HepG2 (cell line): ENCODE measurements around the gene RPS5. TPM values are rescaled to one million over a fixed set of nuclear protein-coding genes. Genes with fewer than 3 reads are reported as not detected.

Experiments
- AHDC1 ChIP-seq: sonication (generic); formaldehyde crosslinking; IDR thresholded peaks from 2 replicates; pipeline ENCODE4 v1.5.1; 2020; ENCODE audit warnings: mild to moderate bottlenecking, missing genetic modification reagents, borderline replicate concordance
- EP300 ChIP-seq, 3 experiments: sonication (generic) in 1 of 3; formaldehyde crosslinking in 1 of 3; IDR thresholded peaks; 2 replicates each; pipeline versions ENCODE4 v1.5.1 to v1.6.1; 2011 to 2020; ENCODE audit warnings: low read depth in 2 of 3, low read length in 2 of 3, borderline replicate concordance in 1 of 3, improper control_type of control experiment in 1 of 3, mild to moderate bottlenecking in 1 of 3, missing genetic modification reagents in 1 of 3, moderate library complexity in 1 of 3
- HNF4G ChIP-seq, 2 experiments: sonication (generic) in 1 of 2; formaldehyde crosslinking in 1 of 2; IDR thresholded peaks; 2 replicates each; pipeline versions ENCODE4 v1.4.0 to v1.6.1; 2011 to 2020; ENCODE audit warnings: borderline replicate concordance in 2 of 2, low read depth in 2 of 2, mild to moderate bottlenecking in 2 of 2, low read length in 1 of 2, missing genetic modification reagents in 1 of 2, moderate library complexity in 1 of 2
- HOXA3 ChIP-seq: sonication (generic); formaldehyde crosslinking; IDR thresholded peaks from 2 replicates; pipeline ENCODE4 v1.5.0; 2020; ENCODE audit warnings: missing genetic modification reagents
- LCORL ChIP-seq, 2 experiments: fragments of 450-650 bp in 1 of 2; sonication (generic) in 1 of 2; formaldehyde crosslinking in 1 of 2; IDR thresholded peaks; 2 replicates each; pipeline versions ENCODE4 v1.5.0 to v1.6.1; 2017 to 2020; ENCODE audit warnings: antibody characterized with exemption in 1 of 2, missing genetic modification reagents in 1 of 2
- SAP130 ChIP-seq: IDR thresholded peaks from 2 replicates; pipeline ENCODE4 v1.6.1; 2016; ENCODE audit warnings: low read depth
- THAP8 ChIP-seq: sonication (generic); formaldehyde crosslinking; IDR thresholded peaks from 2 replicates; pipeline ENCODE4 v1.5.1; 2020; ENCODE audit warnings: missing genetic modification reagents, mild to moderate bottlenecking, borderline replicate concordance
- TOE1 ChIP-seq: sonication (generic); formaldehyde crosslinking; IDR thresholded peaks from 2 replicates; pipeline ENCODE4 v1.4.0; 2020; ENCODE audit warnings: mild to moderate bottlenecking, missing genetic modification reagents
- ZNF138 ChIP-seq: sonication (generic); formaldehyde crosslinking; IDR thresholded peaks from 2 replicates; pipeline ENCODE4 v1.5.0; 2020; ENCODE audit warnings: mild to moderate bottlenecking, low read depth, missing genetic modification reagents
- ZNF563 ChIP-seq: sonication (generic); formaldehyde crosslinking; IDR thresholded peaks from 2 replicates; pipeline ENCODE4 v1.8.0; 2022; ENCODE audit warnings: mild to moderate bottlenecking, moderate library complexity, missing genetic modification reagents
- ZNF790 ChIP-seq: sonication (generic); formaldehyde crosslinking; IDR thresholded peaks from 2 replicates; pipeline ENCODE4 v1.8.0; 2022; ENCODE audit warnings: missing genetic modification reagents, mild to moderate bottlenecking, borderline replicate concordance
- ZUFSP ChIP-seq: sonication (generic); formaldehyde crosslinking; IDR thresholded peaks from 2 replicates; pipeline ENCODE4 v1.9.0; 2021; ENCODE audit warnings: missing genetic modification reagents, mild to moderate bottlenecking, borderline replicate concordance
- polyA plus RNA-seq, 8 experiments: library from polyadenylated mRNA; depleted of rRNA in 3 of 8; stranded (reverse) in 7 of 8; unstranded in 1 of 8; fragments of >200 nt; fragmentation: Illumina TruSeq in 4 of 8; extraction: Trizol in 4 of 8; gene quantifications; 2 replicates each; pipeline versions ENCODE4 v1.2.1 to v1.2.3, GENCODE V29; 2011 to 2016; ENCODE audit warnings: low read depth in 4 of 8, missing spikeins in 1 of 8, mixed read lengths in 1 of 8; ENCODE audit not compliant: insufficient read depth in 1 of 8
- total RNA-seq, 5 experiments: library from RNA; depleted of rRNA; stranded (reverse); fragments of >200 nt; fragmentation: Illumina TruSeq; extraction: Trizol; gene quantifications; 2 replicates each; pipeline ENCODE4 v1.2.3, GENCODE V29; 2016; ENCODE audit warnings: low read depth in 1 of 5
- TF ChIP-seq, protein P1 (sequence below), 2 experiments: sonication (generic) in 1 of 2; formaldehyde crosslinking in 1 of 2; IDR thresholded peaks; 2 replicates each; pipeline versions ENCODE4 v1.4.0 to v1.6.1; 2018 to 2020; ENCODE audit warnings: missing genetic modification reagents in 2 of 2, borderline replicate concordance in 1 of 2, low read depth in 1 of 2, mild to moderate bottlenecking in 1 of 2, missing biosample characterization in 1 of 2
- TF ChIP-seq, protein P2 (sequence below): sonication (generic); formaldehyde crosslinking; IDR thresholded peaks from 2 replicates; pipeline ENCODE4 v1.9.0; 2021; ENCODE audit warnings: missing genetic modification reagents, borderline replicate concordance

The RPS5 gene
- total and polyA plus RNA-seq, 2 of the 13 experiments (the other 11 are each of a cell fraction or from before 2014, with no cell fraction given), result 1,544 to 4,408 TPM

DNA sequence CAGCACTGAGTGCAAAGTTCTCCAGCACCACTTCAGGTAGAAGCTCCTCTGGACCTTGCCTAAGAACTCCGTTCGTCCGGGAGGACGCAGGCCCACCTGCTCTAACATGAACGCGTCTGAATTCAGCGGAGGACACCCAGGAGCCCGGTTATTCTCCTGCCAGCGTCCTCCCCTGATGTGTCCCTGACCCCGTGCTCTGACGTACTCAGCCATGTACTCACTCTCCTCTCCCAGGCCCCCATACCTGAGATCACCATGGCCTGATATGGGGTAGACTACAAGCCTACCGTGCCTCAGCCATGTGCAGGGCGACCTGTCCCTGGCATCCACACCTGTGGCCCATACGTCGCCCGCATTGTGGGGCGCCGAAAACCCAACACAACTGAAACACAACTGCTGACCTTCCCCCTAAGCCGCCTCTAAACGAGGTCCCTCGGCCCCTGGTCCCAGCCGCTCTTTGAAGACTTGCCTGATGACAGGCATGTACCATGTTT lies 20.6 kb downstream of the RPS5 start (continued):
- no peak for TF ChIP-seq ZUFSP
- TF ChIP-seq ZNF563 (CRISPR knock-in tag), result no peak
- no peak for TF ChIP-seq ZNF790
- no peak for TF ChIP-seq LCORL (IDR thresholded peaks at IDR 0.05)
- 0 out of 2 replicates have a peak, but pooled peaks have one; percentile 18 for TF ChIP-seq LCORL (CRISPR knock-in tag; IDR thresholded peaks at IDR 0.05)
- TF ChIP-seq, protein P1, sequence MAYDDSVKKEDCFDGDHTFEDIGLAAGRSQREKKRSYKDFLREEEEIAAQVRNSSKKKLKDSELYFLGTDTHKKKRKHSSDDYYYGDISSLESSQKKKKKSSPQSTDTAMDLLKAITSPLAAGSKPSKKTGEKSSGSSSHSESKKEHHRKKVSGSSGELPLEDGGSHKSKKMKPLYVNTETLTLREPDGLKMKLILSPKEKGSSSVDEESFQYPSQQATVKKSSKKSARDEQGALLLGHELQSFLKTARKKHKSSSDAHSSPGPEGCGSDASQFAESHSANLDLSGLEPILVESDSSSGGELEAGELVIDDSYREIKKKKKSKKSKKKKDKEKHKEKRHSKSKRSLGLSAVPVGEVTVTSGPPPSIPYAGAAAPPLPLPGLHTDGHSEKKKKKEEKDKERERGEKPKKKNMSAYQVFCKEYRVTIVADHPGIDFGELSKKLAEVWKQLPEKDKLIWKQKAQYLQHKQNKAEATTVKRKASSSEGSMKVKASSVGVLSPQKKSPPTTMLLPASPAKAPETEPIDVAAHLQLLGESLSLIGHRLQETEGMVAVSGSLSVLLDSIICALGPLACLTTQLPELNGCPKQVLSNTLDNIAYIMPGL (CRISPR knock-in tag; IDR thresholded peaks at IDR 0.05; ENCODE audit: borderline replicate concordance in 1 of 2, low read depth in 1 of 2), result peak in 1 of 2 experiments; percentile 1; a peak in 1 of 4 replicates
- TF ChIP-seq HOXA3 (CRISPR knock-in tag), result no peak
- no peak for TF ChIP-seq THAP8 (CRISPR knock-in tag)
- TF ChIP-seq SAP130 (CRISPR knock-in tag), result peak; percentile 26
- no peak for TF ChIP-seq TOE1 (CRISPR knock-in tag)
- TF ChIP-seq HNF4G (IDR thresholded peaks at IDR 0.05; ENCODE audit: borderline replicate concordance, low read depth, low read length), result no peak
- TF ChIP-seq HNF4G (CRISPR knock-in tag; IDR thresholded peaks at IDR 0.05; ENCODE audit: borderline replicate concordance, low read depth), result peak; percentile 68; the same call in 1 of the 2 replicates
- no peak for TF ChIP-seq ZNF138 (CRISPR knock-in tag)
- TF ChIP-seq AHDC1, result no peak
- TF ChIP-seq, protein P2, sequence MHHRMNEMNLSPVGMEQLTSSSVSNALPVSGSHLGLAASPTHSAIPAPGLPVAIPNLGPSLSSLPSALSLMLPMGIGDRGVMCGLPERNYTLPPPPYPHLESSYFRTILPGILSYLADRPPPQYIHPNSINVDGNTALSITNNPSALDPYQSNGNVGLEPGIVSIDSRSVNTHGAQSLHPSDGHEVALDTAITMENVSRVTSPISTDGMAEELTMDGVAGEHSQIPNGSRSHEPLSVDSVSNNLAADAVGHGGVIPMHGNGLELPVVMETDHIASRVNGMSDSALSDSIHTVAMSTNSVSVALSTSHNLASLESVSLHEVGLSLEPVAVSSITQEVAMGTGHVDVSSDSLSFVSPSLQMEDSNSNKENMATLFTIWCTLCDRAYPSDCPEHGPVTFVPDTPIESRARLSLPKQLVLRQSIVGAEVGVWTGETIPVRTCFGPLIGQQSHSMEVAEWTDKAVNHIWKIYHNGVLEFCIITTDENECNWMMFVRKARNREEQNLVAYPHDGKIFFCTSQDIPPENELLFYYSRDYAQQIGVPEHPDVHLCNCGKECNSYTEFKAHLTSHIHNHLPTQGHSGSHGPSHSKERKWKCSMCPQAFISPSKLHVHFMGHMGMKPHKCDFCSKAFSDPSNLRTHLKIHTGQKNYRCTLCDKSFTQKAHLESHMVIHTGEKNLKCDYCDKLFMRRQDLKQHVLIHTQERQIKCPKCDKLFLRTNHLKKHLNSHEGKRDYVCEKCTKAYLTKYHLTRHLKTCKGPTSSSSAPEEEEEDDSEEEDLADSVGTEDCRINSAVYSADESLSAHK, result no peak
- no peak for TF ChIP-seq EP300 (IDR thresholded peaks at IDR 0.05; ENCODE audit: low read depth in 2 of 2, low read length in 2 of 2)
- TF ChIP-seq EP300 (CRISPR knock-in tag; IDR thresholded peaks at IDR 0.05; ENCODE audit: borderline replicate concordance), result 0 out of 2 replicates have a peak, but pooled peaks have one; percentile 17
